Panc1 (cell line): ENCODE results near the gene AKAP6.

Experiments used
- POLR2AphosphoS5 ChIP-seq: IDR thresholded peaks from 2 replicates; pipeline ENCODE4 v1.6.1; 2012; ENCODE audit warnings: mild to moderate bottlenecking, low read depth, low read length, moderate library complexity
- SIN3A ChIP-seq: IDR thresholded peaks from 2 replicates; pipeline ENCODE4 v1.6.1; 2012; ENCODE audit warnings: low read depth, mild to moderate bottlenecking, low read length, moderate library complexity, borderline replicate concordance; ENCODE audit not compliant: insufficient read depth
- TCF7L2 ChIP-seq: IDR thresholded peaks from 2 replicates; pipeline ENCODE4 v1.6.1; 2011; ENCODE audit warnings: mild to moderate bottlenecking, low read depth, low read length, inconsistent platforms
- TF ChIP-seq, protein P1 (sequence below): fragments of 450-650 bp; IDR thresholded peaks from 2 replicates; pipeline ENCODE4 v1.5.1; 2017; ENCODE audit warnings: mild to moderate bottlenecking
- TF ChIP-seq, protein P2 (sequence below), 2 experiments: IDR thresholded peaks; 2 replicates each; pipeline ENCODE4 v1.6.1; 2011 to 2012; ENCODE audit warnings: low read depth in 2 of 2, control low read depth in 1 of 2, low read length in 1 of 2, mild to moderate bottlenecking in 1 of 2, moderate library complexity in 1 of 2; ENCODE audit not compliant: insufficient read depth in 1 of 2

DNA sequence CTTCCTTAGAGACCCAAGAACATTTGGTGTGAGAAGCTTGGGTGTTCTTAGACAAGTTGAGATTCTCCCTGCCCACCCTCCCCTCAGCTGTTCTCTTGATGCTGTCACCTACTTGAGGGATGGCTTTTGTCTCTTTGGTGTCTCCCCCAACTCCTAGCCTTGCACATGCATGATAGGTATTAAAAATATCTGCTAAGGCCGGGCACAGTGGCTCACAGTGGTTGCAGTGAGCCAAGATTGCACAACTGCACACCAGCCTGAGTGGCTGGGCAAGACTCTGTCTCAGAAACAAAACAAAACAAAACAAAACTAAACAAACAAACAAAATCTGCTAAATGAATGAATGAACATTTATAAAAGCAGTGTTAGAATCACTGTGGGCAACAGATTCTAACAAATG lies 261.1 kb downstream of the AKAP6 start:
- TF ChIP-seq, protein P1, sequence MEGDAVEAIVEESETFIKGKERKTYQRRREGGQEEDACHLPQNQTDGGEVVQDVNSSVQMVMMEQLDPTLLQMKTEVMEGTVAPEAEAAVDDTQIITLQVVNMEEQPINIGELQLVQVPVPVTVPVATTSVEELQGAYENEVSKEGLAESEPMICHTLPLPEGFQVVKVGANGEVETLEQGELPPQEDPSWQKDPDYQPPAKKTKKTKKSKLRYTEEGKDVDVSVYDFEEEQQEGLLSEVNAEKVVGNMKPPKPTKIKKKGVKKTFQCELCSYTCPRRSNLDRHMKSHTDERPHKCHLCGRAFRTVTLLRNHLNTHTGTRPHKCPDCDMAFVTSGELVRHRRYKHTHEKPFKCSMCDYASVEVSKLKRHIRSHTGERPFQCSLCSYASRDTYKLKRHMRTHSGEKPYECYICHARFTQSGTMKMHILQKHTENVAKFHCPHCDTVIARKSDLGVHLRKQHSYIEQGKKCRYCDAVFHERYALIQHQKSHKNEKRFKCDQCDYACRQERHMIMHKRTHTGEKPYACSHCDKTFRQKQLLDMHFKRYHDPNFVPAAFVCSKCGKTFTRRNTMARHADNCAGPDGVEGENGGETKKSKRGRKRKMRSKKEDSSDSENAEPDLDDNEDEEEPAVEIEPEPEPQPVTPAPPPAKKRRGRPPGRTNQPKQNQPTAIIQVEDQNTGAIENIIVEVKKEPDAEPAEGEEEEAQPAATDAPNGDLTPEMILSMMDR: no peak
- TF ChIP-seq POLR2AphosphoS5 (no peak), TCF7L2 (no peak), SIN3A (no peak)
- TF ChIP-seq, protein P2, sequence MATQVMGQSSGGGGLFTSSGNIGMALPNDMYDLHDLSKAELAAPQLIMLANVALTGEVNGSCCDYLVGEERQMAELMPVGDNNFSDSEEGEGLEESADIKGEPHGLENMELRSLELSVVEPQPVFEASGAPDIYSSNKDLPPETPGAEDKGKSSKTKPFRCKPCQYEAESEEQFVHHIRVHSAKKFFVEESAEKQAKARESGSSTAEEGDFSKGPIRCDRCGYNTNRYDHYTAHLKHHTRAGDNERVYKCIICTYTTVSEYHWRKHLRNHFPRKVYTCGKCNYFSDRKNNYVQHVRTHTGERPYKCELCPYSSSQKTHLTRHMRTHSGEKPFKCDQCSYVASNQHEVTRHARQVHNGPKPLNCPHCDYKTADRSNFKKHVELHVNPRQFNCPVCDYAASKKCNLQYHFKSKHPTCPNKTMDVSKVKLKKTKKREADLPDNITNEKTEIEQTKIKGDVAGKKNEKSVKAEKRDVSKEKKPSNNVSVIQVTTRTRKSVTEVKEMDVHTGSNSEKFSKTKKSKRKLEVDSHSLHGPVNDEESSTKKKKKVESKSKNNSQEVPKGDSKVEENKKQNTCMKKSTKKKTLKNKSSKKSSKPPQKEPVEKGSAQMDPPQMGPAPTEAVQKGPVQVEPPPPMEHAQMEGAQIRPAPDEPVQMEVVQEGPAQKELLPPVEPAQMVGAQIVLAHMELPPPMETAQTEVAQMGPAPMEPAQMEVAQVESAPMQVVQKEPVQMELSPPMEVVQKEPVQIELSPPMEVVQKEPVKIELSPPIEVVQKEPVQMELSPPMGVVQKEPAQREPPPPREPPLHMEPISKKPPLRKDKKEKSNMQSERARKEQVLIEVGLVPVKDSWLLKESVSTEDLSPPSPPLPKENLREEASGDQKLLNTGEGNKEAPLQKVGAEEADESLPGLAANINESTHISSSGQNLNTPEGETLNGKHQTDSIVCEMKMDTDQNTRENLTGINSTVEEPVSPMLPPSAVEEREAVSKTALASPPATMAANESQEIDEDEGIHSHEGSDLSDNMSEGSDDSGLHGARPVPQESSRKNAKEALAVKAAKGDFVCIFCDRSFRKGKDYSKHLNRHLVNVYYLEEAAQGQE (IDR thresholded peaks at IDR 0.05; ENCODE audit: insufficient read depth in 1 of 2, low read depth in 2 of 2, low read length in 1 of 2): no peak
